Measurements from ENCODE around the gene BCLAF1. TPM values are rescaled to one million over a fixed set of nuclear protein-coding genes. Genes with fewer than 3 reads are reported as not detected.

The BCLAF1 gene
- total RNA-seq, 1 experiment from 2014 or later, result 159 TPM

GRCh38 chr6:136213012-136213539, 76.6 kb downstream of the BCLAF1 start (continued):
- TF ChIP-seq POLR2AphosphoS5 (IDR thresholded peaks at IDR 0.05; ENCODE audit: low read depth, low read length) (no peak), EGR1 (IDR thresholded peaks at IDR 0.05; ENCODE audit: low read depth) (no peak)

GRCh38 chr6:136212608-136213007, 77.0 kb downstream of the BCLAF1 start:
- DNase-seq (ENCODE audit: low read depth, low spot score) (no peak), ATAC-seq (no peak)
- H3K27me3 ChIP-seq (ENCODE audit: insufficient read depth, low read length), result no peaks in the 10 kb centered on the region
- no peak overlapping the region for H2AFZ ChIP-seq (ENCODE audit: low read depth, low read length, poor library complexity, severe bottlenecking)
- no peaks in the 10 kb centered on the region for H3K4me1 ChIP-seq (ENCODE audit: control insufficient read depth in 1 of 2, insufficient read depth in 2 of 2, low read length in 2 of 2)
- no peak overlapping the region for H3K4me2 ChIP-seq (ENCODE audit: low read length)
- no peaks in the 10 kb centered on the region for H3K9me3 ChIP-seq (ENCODE audit: control insufficient read depth in 1 of 2, insufficient read depth in 1 of 2, low read depth in 1 of 2, low read length in 2 of 2)
- no peak overlapping the region for H3K4me3 ChIP-seq (replicated peaks in 1 of 2; ENCODE audit: low read depth in 1 of 2, low read length in 2 of 2)
- H3K79me2 ChIP-seq (ENCODE audit: insufficient read depth, low read length), result no peaks in the 10 kb centered on the region
- ChIA-PET CTCF (no interaction called here), POLR2A (no interaction called here), RAD21 (ENCODE audit: low non-redundant PET in 1 of 2, low total read pairs in 2 of 2, uncharacterized antibody in 2 of 2, unreplicated experiment in 2 of 2) (no interaction called here)
- no peaks in the 10 kb centered on the region for H4K20me1 ChIP-seq (ENCODE audit: insufficient read depth)
- no TSS peak for BruUV-seq (replicated peaks)
- intact Hi-C loops (cut with micrococcal nuclease), result no loop called here
- H3K9ac ChIP-seq (ENCODE audit: low read length), result no peak overlapping the region
- TF ChIP-seq POLR2A (IDR thresholded peaks at IDR 0.05; ENCODE audit: borderline replicate concordance, extremely low read depth, insufficient read depth, insufficient read length) (no peak), ZBTB33 (IDR thresholded peaks at IDR 0.05; ENCODE audit: extremely low read depth, insufficient replicate concordance, low read length) (no peak), ZFX (IDR thresholded peaks at IDR 0.05) (no peak), CEBPB (IDR thresholded peaks at IDR 0.05; ENCODE audit: low read depth) (no peak), CBX3 (IDR thresholded peaks at IDR 0.05; ENCODE audit: low read depth) (no peak), SRF (IDR thresholded peaks at IDR 0.05; ENCODE audit: low read depth) (no peak), CTCF (IDR thresholded peaks at IDR 0.05 in 2 of 3, conservative IDR thresholded peaks at IDR 0.05 in 1 of 3; ENCODE audit: borderline replicate concordance in 1 of 3, insufficient read depth in 1 of 3, low read depth in 2 of 3, low read length in 2 of 3) (no peak), JUND (IDR thresholded peaks at IDR 0.05) (no peak), EZH2 (IDR thresholded peaks at IDR 0.05) (no peak), REST (IDR thresholded peaks at IDR 0.05; ENCODE audit: low read depth) (no peak), EZH2phosphoT487 (IDR thresholded peaks at IDR 0.05; ENCODE audit: borderline replicate concordance) (no peak), POLR2AphosphoS5 (IDR thresholded peaks at IDR 0.05; ENCODE audit: low read depth, low read length) (no peak)
- H3K9me2 ChIP-seq (ENCODE audit: insufficient read depth), result no peaks in the 10 kb centered on the region
- H3K27ac ChIP-seq (ENCODE audit: low read depth, low read length), result no peak overlapping the region
- H3K36me3 ChIP-seq (ENCODE audit: control insufficient read depth in 1 of 2, insufficient read depth in 2 of 2, low read length in 2 of 2), result no peaks in the 10 kb centered on the region

All from HCT116 (cell line).